ENCODE measurements around the gene SNX27.

Gene SNX27

GRCh38 chr1:151611832-151612500, at the start of gene SNX27:
Gene SNX27 (plus strand): TSS chr1:151612050. CDS start chr1:151612202, 152 bp downstream.
- peak; percentile 85 for FAIRE-seq
- peak; percentile 90 for DNase-seq (ENCODE audit: extremely low spot score, insufficient read length, low read depth)

GRCh38 chr1:151562661-151563060, 49.2 kb upstream of the SNX27 start:
- FAIRE-seq (no peak), DNase-seq (ENCODE audit: extremely low spot score, insufficient read length, low read depth) (no peak)

GRCh38 chr1:151563376-151563775, 48.5 kb upstream of the SNX27 start:
- no peak for FAIRE-seq
- no peak for DNase-seq (ENCODE audit: extremely low spot score, insufficient read length, low read depth)

GRCh38 chr1:151565502-151566189, 46.2 kb upstream of the SNX27 start:
- FAIRE-seq (no peak), DNase-seq (ENCODE audit: extremely low spot score, insufficient read length, low read depth) (no peak)

GRCh38 chr1:151568626-151569088, 43.2 kb upstream of the SNX27 start:
- DNase-seq (ENCODE audit: extremely low spot score, insufficient read length, low read depth) (no peak), FAIRE-seq (no peak)

- DNase-seq (ENCODE audit: extremely low spot score, insufficient read length, low read depth) = no peak
- FAIRE-seq = no peak
Observed at GRCh38 chr1:151570819-151571218, 41.0 kb upstream of the SNX27 start.

- FAIRE-seq (no peak), DNase-seq (ENCODE audit: extremely low spot score, insufficient read length, low read depth) (no peak)
Observed at GRCh38 chr1:151574575-151575529, 37.0 kb upstream of the SNX27 start.

- DNase-seq (ENCODE audit: extremely low spot score, insufficient read length, low read depth) (no peak), FAIRE-seq (no peak)
Observed at GRCh38 chr1:151577173-151577572, 34.7 kb upstream of the SNX27 start.

- DNase-seq (ENCODE audit: extremely low spot score, insufficient read length, low read depth) (no peak), FAIRE-seq (no peak)
Observed at GRCh38 chr1:151578941-151579340, 32.9 kb upstream of the SNX27 start.

GRCh38 chr1:151579436-151580225, 32.2 kb upstream of the SNX27 start:
- FAIRE-seq = no peak
- DNase-seq (ENCODE audit: extremely low spot score, insufficient read length, low read depth) = no peak

- FAIRE-seq (no peak), DNase-seq (ENCODE audit: extremely low spot score, insufficient read length, low read depth) (no peak)
Observed at GRCh38 chr1:151581451-151581850, 30.4 kb upstream of the SNX27 start.

GRCh38 chr1:151581921-151582320, 29.9 kb upstream of the SNX27 start:
- no peak for DNase-seq (ENCODE audit: extremely low spot score, insufficient read length, low read depth)
- no peak for FAIRE-seq

- FAIRE-seq (no peak), DNase-seq (ENCODE audit: extremely low spot score, insufficient read length, low read depth) (no peak)
Observed at GRCh38 chr1:151583796-151584195, 28.1 kb upstream of the SNX27 start.

- FAIRE-seq (no peak), DNase-seq (ENCODE audit: extremely low spot score, insufficient read length, low read depth) (no peak)
Observed at GRCh38 chr1:151584278-151584677, 27.6 kb upstream of the SNX27 start.

GRCh38 chr1:151584780-151585179, 27.1 kb upstream of the SNX27 start:
- no peak for DNase-seq (ENCODE audit: extremely low spot score, insufficient read length, low read depth)
- no peak for FAIRE-seq

- DNase-seq (ENCODE audit: extremely low spot score, insufficient read length, low read depth) (no peak), FAIRE-seq (no peak)
Observed at GRCh38 chr1:151585622-151586021, 26.2 kb upstream of the SNX27 start.

- DNase-seq (ENCODE audit: extremely low spot score, insufficient read length, low read depth) = no peak
- FAIRE-seq = no peak
Observed at GRCh38 chr1:151590961-151591360, 20.9 kb upstream of the SNX27 start.

- FAIRE-seq (no peak), DNase-seq (ENCODE audit: extremely low spot score, insufficient read length, low read depth) (no peak)
Observed at GRCh38 chr1:151593730-151594129, 18.1 kb upstream of the SNX27 start.

- FAIRE-seq (peak; percentile 76), DNase-seq (ENCODE audit: extremely low spot score, insufficient read length, low read depth) (peak; percentile 72)
Observed at GRCh38 chr1:151594143-151594625, 17.7 kb upstream of the SNX27 start.

All from GM18507 (cell line).